IMR-90 (cell line): ENCODE data around the gene RETN. TPM values are rescaled to one million over a fixed set of nuclear protein-coding genes. Genes with fewer than 3 reads are reported as not detected.

ENCODE experiments used
- ATAC-seq: fragments of 200-7000 bp; cut with Tn5 transposase; 2 replicates; pipeline ENCODE4 v1.9.1; 2020; ENCODE audit warnings: low read depth, mild to moderate bottlenecking, moderate library complexity
- BruUV-seq: library from RNA; stranded (reverse); fragments of 400-500 nt; replicated peaks from 2 replicates; lab custom pipeline; 2021; lab: Mats Ljungman, UMichigan
- CTCF ChIA-PET: fragments of 300-600 bp; formaldehyde crosslinking; extraction: SDS; loops from one replicate; lab custom pipeline; 2021; ENCODE audit warnings: antibody characterized with exemption; lab: Yijun Ruan, JAX
- POLR2A ChIA-PET: fragments of 300-600 bp; sonication (Branson Sonifier 250); formaldehyde crosslinking; loops from one replicate; lab custom pipeline; 2022; ENCODE audit warnings: antibody characterized with exemption; ENCODE audit not compliant: unreplicated experiment; lab: Charles Lee
- DNase-seq: peaks from one replicate; pipeline ENCODE4 v3.0.0; 2013
- H2AFZ ChIP-seq: replicated peaks from 2 replicates; pipeline ENCODE3; 2013; ENCODE audit warnings: low read length, mild to moderate bottlenecking; ENCODE audit not compliant: poor library complexity
- H2AK5ac ChIP-seq: 2 replicates; pipeline ENCODE4 v1.6.1; 2013; ENCODE audit warnings: low read depth, low read length, inconsistent platforms
- H2AK9ac ChIP-seq: replicated peaks from 2 replicates; pipeline ENCODE3; 2013; ENCODE audit warnings: mild to moderate bottlenecking, low read depth, low read length, moderate library complexity; ENCODE audit not compliant: poor library complexity
- H2BK120ac ChIP-seq: 2 replicates; pipeline ENCODE4 v1.6.1; 2013; ENCODE audit warnings: low read depth, low read length, inconsistent platforms
- H2BK15ac ChIP-seq: 3 replicates; pipeline ENCODE4 v1.6.1; 2013; ENCODE audit warnings: low read depth, low read length, inconsistent platforms
- H2BK20ac ChIP-seq: 2 replicates; pipeline ENCODE4 v1.6.1; 2013; ENCODE audit warnings: low read depth, mild to moderate bottlenecking, inconsistent platforms, low read length, moderate library complexity
- H2BK5ac ChIP-seq: 2 replicates; pipeline ENCODE4 v1.6.1; 2013; ENCODE audit warnings: mild to moderate bottlenecking, low read depth, low read length, inconsistent platforms; ENCODE audit not compliant: poor library complexity, severe bottlenecking
- H3K14ac ChIP-seq: replicated peaks from 2 replicates; pipeline ENCODE4 v1.6.1; 2013; ENCODE audit warnings: low read depth, low read length, inconsistent platforms
- H3K18ac ChIP-seq: 2 replicates; pipeline ENCODE4 v1.6.1; 2013; ENCODE audit warnings: low read depth, low read length, control low read depth
- H3K23ac ChIP-seq: 2 replicates; pipeline ENCODE4 v1.6.1; 2013; ENCODE audit warnings: low read depth, low read length, inconsistent platforms
- H3K27ac ChIP-seq: 2 replicates; pipeline ENCODE4 v1.5.1; 2013; ENCODE audit warnings: mild to moderate bottlenecking, control low read depth, low read length; ENCODE audit not compliant: insufficient read depth
- H3K27me3 ChIP-seq: 2 replicates; pipeline ENCODE4 v1.6.1; 2013; ENCODE audit warnings: low read length; ENCODE audit not compliant: control insufficient read depth, insufficient read depth
- H3K36me3 ChIP-seq: 2 replicates; pipeline ENCODE4 v1.6.1; 2013; ENCODE audit warnings: low read length, mixed read lengths; ENCODE audit not compliant: control insufficient read depth, insufficient read depth
- H3K4ac ChIP-seq: 2 replicates; pipeline ENCODE4 v1.6.1; 2013; ENCODE audit warnings: low read depth, low read length, inconsistent platforms
- H3K4me1 ChIP-seq: 2 replicates; pipeline ENCODE4 v1.6.1; 2013; ENCODE audit warnings: low read length, mixed read lengths; ENCODE audit not compliant: control insufficient read depth, insufficient read depth
- H3K4me2 ChIP-seq: 2 replicates; pipeline ENCODE4 v1.6.1; 2013; ENCODE audit warnings: low read depth, mild to moderate bottlenecking, control low read depth, low read length, moderate library complexity
- H3K4me3 ChIP-seq: 2 replicates; pipeline ENCODE4 v1.5.1; 2013; ENCODE audit warnings: low read depth, mild to moderate bottlenecking, control low read depth, low read length, moderate library complexity; ENCODE audit not compliant: insufficient read depth
- H3K56ac ChIP-seq: 2 replicates; pipeline ENCODE4 v1.6.1; 2013; ENCODE audit warnings: low read length, inconsistent platforms; ENCODE audit not compliant: insufficient read depth; ENCODE audit errors: extremely low read depth
- H3K79me1 ChIP-seq, 2 experiments: 2 replicates each; pipeline ENCODE4 v1.6.1; 2013; ENCODE audit warnings: low read length in 2 of 2, inconsistent platforms in 1 of 2, low read depth in 1 of 2
- H3K9ac ChIP-seq: 2 replicates; pipeline ENCODE4 v1.6.1; 2013; ENCODE audit warnings: low read depth, low read length, control low read depth
- H3K9me1 ChIP-seq: 2 replicates; pipeline ENCODE4 v1.6.1; 2013; ENCODE audit warnings: low read length, inconsistent platforms; ENCODE audit not compliant: insufficient read depth
- H3K9me3 ChIP-seq: 2 replicates; pipeline ENCODE4 v1.6.1; 2013; ENCODE audit warnings: low read length; ENCODE audit not compliant: control insufficient read depth, insufficient read depth
- H4K20me1 ChIP-seq: 2 replicates; pipeline ENCODE4 v1.6.1; 2013; ENCODE audit warnings: low read length, inconsistent platforms; ENCODE audit not compliant: insufficient read depth
- H4K5ac ChIP-seq: 2 replicates; pipeline ENCODE4 v1.6.1; 2013; ENCODE audit warnings: mild to moderate bottlenecking, low read depth, low read length, control low read depth
- H4K8ac ChIP-seq, 2 experiments: 2 replicates each; pipeline ENCODE4 v1.6.1; 2013; ENCODE audit warnings: low read depth in 2 of 2, low read length in 2 of 2, control low read depth in 1 of 2, inconsistent platforms in 1 of 2
- H4K91ac ChIP-seq: 2 replicates; pipeline ENCODE4 v1.6.1; 2013; ENCODE audit warnings: low read depth, low read length, inconsistent platforms; ENCODE audit not compliant: insufficient read depth
- BHLHE40 ChIP-seq: fragments of 150-350 bp; IDR thresholded peaks from 2 replicates; pipeline ENCODE4 v1.6.1; 2016; ENCODE audit warnings: mild to moderate bottlenecking, low read depth, low read length
- CEBPB ChIP-seq: IDR thresholded peaks from 2 replicates; pipeline ENCODE4 v1.6.1; 2012; ENCODE audit warnings: low read depth, low read length, improper control_type of control experiment
- CTCF ChIP-seq: conservative IDR thresholded peaks from 2 replicates; pipeline ENCODE4 v1.5.1; 2012; ENCODE audit warnings: mild to moderate bottlenecking, low read depth, low read length, improper control_type of control experiment
- ELK1 ChIP-seq: fragments of 150-350 bp; IDR thresholded peaks from 2 replicates; pipeline ENCODE4 v1.6.1; 2016; ENCODE audit warnings: low read depth, mild to moderate bottlenecking, low read length, moderate library complexity, borderline replicate concordance
- FOS ChIP-seq: fragments of 150-350 bp; IDR thresholded peaks from 2 replicates; pipeline ENCODE4 v1.6.1; 2016; ENCODE audit warnings: low read depth, low read length
- MAFK ChIP-seq: IDR thresholded peaks from 2 replicates; pipeline ENCODE4 v1.6.1; 2012; ENCODE audit warnings: low read depth, low read length, improper control_type of control experiment
- MAZ ChIP-seq: IDR thresholded peaks from 2 replicates; pipeline ENCODE4 v1.6.1; 2012; ENCODE audit warnings: low read depth, mild to moderate bottlenecking, low read length, improper control_type of control experiment, moderate library complexity, borderline replicate concordance
- MXI1 ChIP-seq: IDR thresholded peaks from 2 replicates; pipeline ENCODE4 v1.6.1; 2012; ENCODE audit warnings: low read depth, mild to moderate bottlenecking, low read length, moderate library complexity, borderline replicate concordance
- NFE2L2 ChIP-seq: fragments of 150-350 bp; IDR thresholded peaks from 2 replicates; pipeline ENCODE4 v1.6.1; 2016; ENCODE audit warnings: low read depth, mild to moderate bottlenecking, low read length
- POLR2A ChIP-seq: IDR thresholded peaks from 2 replicates; pipeline ENCODE4 v1.6.1; 2012; ENCODE audit warnings: mild to moderate bottlenecking, low read depth, low read length
- RFX5 ChIP-seq: IDR thresholded peaks from 2 replicates; pipeline ENCODE4 v1.8.0; 2012; ENCODE audit warnings: low read depth, mild to moderate bottlenecking, low read length, moderate library complexity
- SMC3 ChIP-seq: fragments of 150-350 bp; IDR thresholded peaks from 2 replicates; pipeline ENCODE4 v1.6.1; 2016; ENCODE audit warnings: low read depth, mild to moderate bottlenecking, antibody characterized with exemption, low read length, moderate library complexity
- USF2 ChIP-seq: fragments of 150-350 bp; IDR thresholded peaks from 2 replicates; pipeline ENCODE4 v1.6.1; 2017; ENCODE audit warnings: mild to moderate bottlenecking, antibody characterized with exemption, low read length, low read depth
- WGBS, 2 experiments: methylation state at CpG; one replicate each; pipeline versions ENCODE4 v1.1.5 to v1.1.7; 2013; ENCODE audit warnings: missing lambda C conversion rate in 2 of 2; ENCODE audit not compliant: insufficient read length in 1 of 2; ENCODE audit errors: extremely low coverage in 2 of 2; 5-methylcytosine and 5-hydroxymethylcytosine counted together
- dilution Hi-C: fragments of 300-500 bp; cut with HindIII; formaldehyde crosslinking; loops from one replicate; pipeline ENCODE4 v1.14.3; 2018; ENCODE audit warnings: low sequenced_read_pairs; ENCODE audit not compliant: unreplicated experiment
- in situ Hi-C: fragments of 300-500 bp; cut with MboI; formaldehyde crosslinking; loops from 3 replicates; pipeline ENCODE4 v1.14.3; 2019; ENCODE audit warnings: low sequenced_read_pairs, inconsistent platforms, mixed read lengths
- intact Hi-C: fragments of 100-400 bp; cut with micrococcal nuclease; formaldehyde crosslinking; loops from 2 replicates; pipeline ENCODE4 v1.10.0; 2022
- polyA plus RNA-seq, 3 experiments: library from polyadenylated mRNA; depleted of rRNA; stranded (reverse); fragments of >200 nt; gene quantifications; 2 replicates each; pipeline ENCODE4 v1.2.3, GENCODE V29; 2012; ENCODE audit warnings: low replicate concordance in 1 of 3
- total RNA-seq: library from RNA; depleted of rRNA; stranded (reverse); fragments of >200 nt; gene quantifications from 2 replicates; pipeline ENCODE4 v1.2.3, GENCODE V29; 2012

RETN gene
- total and polyA plus RNA-seq, 2 of the 4 experiments (the other 2 are of a cell fraction) = not detected

DNA sequence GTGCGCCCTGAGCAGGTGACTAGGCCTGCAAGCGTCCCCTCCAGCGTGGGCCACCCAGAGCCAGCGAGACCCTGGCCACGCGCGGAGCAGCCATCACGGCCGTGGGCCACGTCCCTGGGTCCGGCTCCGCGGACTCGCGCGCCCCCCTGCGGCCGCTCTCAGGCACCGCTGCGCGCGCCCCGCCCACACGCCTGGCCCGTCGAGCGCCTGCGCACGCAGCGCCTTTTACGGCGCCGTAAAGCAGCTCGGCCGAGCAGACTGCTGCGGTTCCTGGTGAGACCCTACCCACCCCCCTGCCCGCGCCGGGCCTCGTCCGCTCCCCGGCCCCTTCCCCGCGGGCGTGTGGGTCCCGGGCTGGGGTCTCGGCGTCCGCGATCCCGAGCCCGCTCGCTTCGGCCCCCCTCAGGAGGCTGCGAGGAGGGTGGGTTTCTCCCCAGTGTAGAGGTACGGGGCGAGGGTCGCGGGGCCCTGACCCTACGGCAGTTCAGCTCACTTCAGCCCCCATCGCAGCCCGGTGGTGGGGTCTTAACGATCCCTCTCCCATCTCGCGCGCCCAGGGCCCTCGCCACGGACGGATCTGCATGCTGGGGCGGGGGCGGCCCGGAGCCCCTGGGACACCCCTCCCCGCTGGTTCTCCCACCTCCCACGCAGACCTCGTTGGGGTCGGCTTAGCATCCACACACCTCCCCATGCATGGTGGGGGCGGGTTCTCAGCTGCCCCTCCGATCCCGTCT lies 11.9 kb downstream of the RETN start, which contains the start of gene TRAPPC5:
TSS of gene TRAPPC5 (plus strand) at position 228 of the 734 bp plus-strand sequence. CDS start 1,421 bp downstream, outside the sequence.
- H4K91ac ChIP-seq = peak within 1 kb of the TSS; percentile 55
- no peak within 1 kb of the TSS for H2BK20ac ChIP-seq
- H3K79me1 ChIP-seq = peaks cover 0 to 28% of the 10 kb centered on the region in 2 experiments; a peak in 3 of 4 replicates
- peak within 1 kb of the TSS; percentile 85 for H3K14ac ChIP-seq
- H2BK15ac ChIP-seq = no peak within 1 kb of the TSS
- in situ Hi-C loops = loop anchor here (10.0 kb wide), 1 partner anchor 114 kb away; no protein-coding TSS in a partner anchor
- H3K18ac ChIP-seq = no peak within 1 kb of the TSS; the same call in 1 of the 2 replicates
- H2AK5ac ChIP-seq = peak within 1 kb of the TSS; percentile 88
- H3K36me3 ChIP-seq = peaks cover 11% of the 10 kb centered on the region; the same call in 1 of the 2 replicates
- peak within 1 kb of the TSS; percentile 73 for H2BK5ac ChIP-seq
- intact Hi-C loops = loop anchor here (1.0 to 2.0 kb wide), 5 partner anchors 28 to 326 kb away; partner anchors contain the start of genes PET100 and XAB2
- peak within 1 kb of the TSS; percentile 99 for H2AK9ac ChIP-seq
- H3K27ac ChIP-seq = peak within 1 kb of the TSS; percentile 86
- ChIA-PET CTCF (interaction anchor here (0.5 to 1.3 kb wide), 13 partner anchors 12 to 610 kb away, joined by 3 to 10 read pairs (median 4); partner anchors contain the start of genes PET100, RETN and XAB2), POLR2A (interaction anchor here (0.6 to 0.7 kb wide), 2 partner anchors 116 to 119 kb away, joined by 3 to 4 read pairs; no protein-coding TSS in a partner anchor)
- H4K20me1 ChIP-seq = peaks cover 10% of the 10 kb centered on the region
- peaks cover 4% of the 10 kb centered on the region; the same call in 1 of the 2 replicates for H3K4me1 ChIP-seq
- H3K9me1 ChIP-seq = peaks cover 3% of the 10 kb centered on the region
- no peaks in the 10 kb centered on the region for H3K9me3 ChIP-seq
- H3K56ac ChIP-seq = peak within 1 kb of the TSS; percentile 40
- peak within 1 kb of the TSS; percentile 93 for H3K4me2 ChIP-seq
- peak within 1 kb of the TSS; percentile 59; the same call in 1 of the 2 replicates for H2BK120ac ChIP-seq
- WGBS, 2 experiments = 0% methylated on average over 5 of the region's 79 CpGs; no CpG with 5 or more reads in 1 of the 2 experiments
- peak within 1 kb of the TSS; percentile 82 for H3K9ac ChIP-seq
- H4K8ac ChIP-seq = peak within 1 kb of the TSS; percentile 89 to 99
- peaks cover 8% of the 10 kb centered on the region for H3K27me3 ChIP-seq
- peak within 1 kb of the TSS; percentile 49; the same call in 1 of the 2 replicates for H3K23ac ChIP-seq
- ATAC-seq (peak; percentile 93), DNase-seq (peak; percentile 76)
- H3K4ac ChIP-seq = peak within 1 kb of the TSS; percentile 90
- H4K5ac ChIP-seq = peak within 1 kb of the TSS; percentile 95
- dilution Hi-C loops = no loop called here
- H3K4me3 ChIP-seq = peak within 1 kb of the TSS; percentile 87
- H2AFZ ChIP-seq = peak within 1 kb of the TSS; percentile 100
- no TSS peak for BruUV-seq
- TF ChIP-seq RFX5 (no peak), BHLHE40 (no peak), ELK1 (no peak), POLR2A (no peak), FOS (no peak), MXI1 (0 out of 2 replicates have a peak, but pooled peaks have one; percentile 25), MAZ (peak; percentile 76; the same call in 1 of the 2 replicates), USF2 (no peak), NFE2L2 (no peak), CTCF (peak; percentile 97), CEBPB (no peak), MAFK (no peak), SMC3 (peak; percentile 70)
